ENCODE results near the gene GRAMD2A. TPM values are rescaled to one million over a fixed set of nuclear protein-coding genes. Genes with fewer than 3 reads are reported as not detected.

GRAMD2A gene
- total and polyA plus RNA-seq, 2 experiments from 2014 or later: 0.70 to 2.8 TPM

- Mint-ChIP-seq H3K27ac (no peak overlapping the region), H3K4me1 (peaks cover 5% of the 10 kb centered on the region; the same call in 2 of the 3 replicates), H3K36me3 (ENCODE audit: low read depth) (no peaks in the 10 kb centered on the region), H3K9me3 (no peaks in the 10 kb centered on the region), H3K4me3 (no peak overlapping the region), H3K27me3 (ENCODE audit: insufficient read depth, low read depth, poor library complexity) (peaks cover 4% of the 10 kb centered on the region)
- H4K20me1 ChIP-seq (replicated peaks; ENCODE audit: insufficient read depth): no peaks in the 10 kb centered on the region
- H3K9me2 ChIP-seq (ENCODE audit: insufficient read depth): 0 out of 2 replicates have a peak, but pooled peaks cover 4% of the 10 kb centered on the region
- no peak overlapping the region for H3K27ac ChIP-seq (ENCODE audit: low read depth)
- DNase-seq (ENCODE audit: low spot score) (no peak), ATAC-seq (no peak)
- TF ChIP-seq POLR2AphosphoS5 (IDR thresholded peaks at IDR 0.05; ENCODE audit: low read depth) (no peak), EZH2 (IDR thresholded peaks at IDR 0.05; ENCODE audit: low read depth, unreplicated experiment) (no peak), EZH2phosphoT487 (IDR thresholded peaks at IDR 0.05; ENCODE audit: unreplicated experiment) (no peak), ETS1 (IDR thresholded peaks at IDR 0.05) (no peak), ZNF462 (CRISPR knock-in tag; IDR thresholded peaks at IDR 0.05) (no peak), ZNF331 (CRISPR knock-in tag; IDR thresholded peaks at IDR 0.05; ENCODE audit: low read depth) (no peak)
- H3K4me2 ChIP-seq: no peak overlapping the region
- H2AFZ ChIP-seq: no peak overlapping the region
- H3K4me1 ChIP-seq (ENCODE audit: insufficient read depth): no peaks in the 10 kb centered on the region
- no peak overlapping the region for H3K4me3 ChIP-seq
- H3K36me3 ChIP-seq (ENCODE audit: insufficient read depth): no peaks in the 10 kb centered on the region
- H3K27me3 ChIP-seq (ENCODE audit: insufficient read depth): no peaks in the 10 kb centered on the region
- no peaks in the 10 kb centered on the region for H3K79me2 ChIP-seq (replicated peaks; ENCODE audit: insufficient read depth)
- H3F3A ChIP-seq (replicated peaks; ENCODE audit: low read depth): no peaks in the 10 kb centered on the region
These were observed 33.9 kb downstream of the GRAMD2A start for GRCh38 chr15:72163719-72164118.

All from GM23338 (cell line).